GM12864 (cell line): ENCODE measurements around the gene SLC12A7.

Experiments
- DNase-seq: peaks from one replicate; pipeline ENCODE4 v3.0.0-alpha.2; 2011; ENCODE audit warnings: low read depth
- H3K4me3 ChIP-seq: 2 replicates; pipeline ENCODE4 v1.5.1; 2011; ENCODE audit warnings: mild to moderate bottlenecking, low read depth, low read length, control low read depth
- CTCF ChIP-seq: IDR thresholded peaks from 2 replicates; pipeline ENCODE4 v1.5.1; 2011; ENCODE audit warnings: low read depth, mild to moderate bottlenecking, moderate library complexity, low read length, control low read depth, inconsistent platforms; ENCODE audit errors: missing control alignments

The SLC12A7 gene

DNA sequence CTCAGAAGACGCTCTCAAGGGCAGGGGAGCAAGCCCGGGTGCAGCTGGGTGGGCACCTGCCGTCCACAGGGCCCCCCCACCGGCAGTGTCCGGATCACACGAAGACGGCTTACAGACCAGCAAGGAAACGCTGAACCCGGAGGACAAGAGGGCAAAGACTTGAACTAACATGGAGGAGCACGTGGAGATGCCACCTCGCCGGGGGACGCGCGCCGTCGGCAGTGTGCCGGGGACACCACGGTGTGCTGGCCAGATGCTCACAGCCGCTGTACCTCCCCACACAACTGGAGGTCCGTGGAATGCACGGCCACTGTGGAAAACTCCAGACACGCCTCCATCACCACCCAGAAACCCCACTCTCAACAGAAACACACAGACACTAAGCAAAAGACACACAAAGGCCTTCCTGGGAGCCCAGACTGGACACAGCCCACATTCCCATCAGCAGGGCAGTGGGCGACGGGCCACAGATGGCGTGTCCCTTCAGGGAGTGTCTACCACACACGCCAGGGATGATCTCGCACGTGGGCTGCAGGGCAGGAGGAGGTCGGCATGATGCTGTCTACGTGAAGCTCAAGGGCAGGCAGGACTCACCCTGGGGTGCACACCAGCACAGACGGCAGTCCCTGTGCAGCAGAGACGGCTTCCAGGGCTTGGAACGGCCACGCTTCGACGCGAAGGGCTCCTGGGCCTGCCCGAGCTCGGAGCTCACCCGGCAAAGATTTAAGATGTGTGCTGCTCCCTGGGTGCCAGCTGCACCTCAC, 8.6 kb upstream of the SLC12A7 start:
- H3K4me3 ChIP-seq: no peak overlapping the region
- DNase-seq: no peak
- TF ChIP-seq CTCF: no peak

DNA sequence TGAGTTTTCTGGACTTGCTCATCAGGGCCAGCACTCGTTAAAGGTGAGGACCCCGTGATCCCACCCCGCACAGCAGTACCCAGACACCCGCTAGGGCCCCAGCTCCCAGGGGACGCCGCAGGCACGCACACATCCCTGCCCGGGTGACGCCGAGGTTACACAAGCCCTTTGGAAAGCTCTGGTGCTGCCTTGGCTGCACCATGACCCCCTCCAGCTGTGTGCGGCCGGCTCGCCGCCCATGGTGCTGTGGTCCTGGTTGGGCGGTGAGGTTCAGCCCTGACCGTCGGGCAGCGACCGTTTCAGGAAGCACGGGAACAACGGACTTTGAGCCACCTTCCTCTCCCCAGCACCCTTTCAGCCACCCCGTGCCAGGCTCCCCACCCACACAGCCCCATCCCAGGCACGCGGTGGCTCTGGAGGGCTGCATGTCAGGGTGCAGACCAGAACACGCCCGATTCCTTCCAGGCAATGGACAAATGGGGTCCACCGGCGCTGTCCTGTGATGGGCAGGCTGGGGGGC, 7.5 kb upstream of the SLC12A7 start:
- no peak for DNase-seq
- H3K4me3 ChIP-seq: no peak overlapping the region
- no peak for TF ChIP-seq CTCF

DNA sequence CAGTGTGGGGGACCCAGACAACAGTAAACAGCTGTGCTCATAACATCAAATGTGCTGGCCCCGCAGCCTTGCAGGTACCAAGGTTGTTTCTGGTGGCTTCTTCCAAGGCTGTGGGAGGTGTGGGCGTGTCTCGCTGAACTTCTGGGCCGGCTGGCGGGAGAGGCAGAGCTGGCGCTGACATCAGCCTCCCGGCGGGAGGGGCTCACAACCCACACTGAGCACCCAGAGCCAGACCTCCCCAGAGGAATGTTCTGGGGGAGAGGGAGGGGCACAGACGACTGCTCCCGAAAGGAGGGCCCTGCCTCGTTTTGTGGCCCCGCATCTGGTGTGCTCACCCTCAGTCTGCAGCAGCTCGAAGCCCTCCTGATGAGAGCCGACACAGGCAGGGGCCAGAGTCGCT, 6.9 kb upstream of the SLC12A7 start:
- DNase-seq: no peak
- no peak overlapping the region for H3K4me3 ChIP-seq

GRCh38 chr5:1118231-1118698, 6.4 kb upstream of the SLC12A7 start:
- no peak for TF ChIP-seq CTCF
- no peak for DNase-seq
- no peak overlapping the region for H3K4me3 ChIP-seq

More for the DNA sequence above, 6.9 kb upstream of the SLC12A7 start:
- no peak for TF ChIP-seq CTCF

- DNase-seq: no peak
- no peak overlapping the region for H3K4me3 ChIP-seq
- no peak for TF ChIP-seq CTCF
Measured at GRCh38 chr5:1116977-1117376, 5.1 kb upstream of the SLC12A7 start.

DNA sequence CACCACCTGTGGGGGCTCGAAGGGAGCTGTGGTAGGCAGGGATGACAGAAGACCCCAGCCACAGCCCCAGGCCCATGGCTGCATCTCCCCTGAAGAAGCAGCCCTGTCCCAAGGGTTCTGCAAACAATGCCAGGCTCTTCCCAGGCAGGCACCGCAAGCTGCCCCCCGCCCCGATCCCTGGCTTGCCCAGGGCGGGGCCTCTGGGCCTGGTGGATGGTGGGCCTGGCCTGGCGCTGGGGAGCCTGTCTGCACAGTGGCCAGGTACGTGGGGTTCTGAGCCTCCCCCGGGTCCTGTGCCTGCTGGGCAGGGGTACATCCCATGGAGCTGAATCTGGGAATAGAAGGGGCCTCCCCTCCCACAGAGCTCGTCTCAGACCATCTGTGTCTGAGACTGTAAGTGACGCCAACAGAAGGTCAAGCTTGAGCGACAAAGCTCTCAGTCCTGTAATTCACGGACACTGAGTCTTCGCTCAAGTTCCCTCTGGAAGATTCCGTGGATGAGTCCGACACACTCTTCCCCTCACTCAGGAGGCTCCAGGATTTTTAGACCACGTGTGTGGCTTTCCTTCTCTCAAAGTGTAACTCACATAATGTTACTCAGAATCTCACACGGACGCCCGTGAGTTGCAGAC, 4.4 kb upstream of the SLC12A7 start:
- no peak overlapping the region for H3K4me3 ChIP-seq
- DNase-seq: no peak
- TF ChIP-seq CTCF: no peak
